ENCODE results near the gene HAPLN3. TPM values are rescaled to one million over a fixed set of nuclear protein-coding genes. Genes with fewer than 3 reads are reported as not detected.

HAPLN3 gene
- total RNA-seq, 6 experiments from 2014 or later, result 7.8 to 17.1 (median 16.5) TPM

DNA sequence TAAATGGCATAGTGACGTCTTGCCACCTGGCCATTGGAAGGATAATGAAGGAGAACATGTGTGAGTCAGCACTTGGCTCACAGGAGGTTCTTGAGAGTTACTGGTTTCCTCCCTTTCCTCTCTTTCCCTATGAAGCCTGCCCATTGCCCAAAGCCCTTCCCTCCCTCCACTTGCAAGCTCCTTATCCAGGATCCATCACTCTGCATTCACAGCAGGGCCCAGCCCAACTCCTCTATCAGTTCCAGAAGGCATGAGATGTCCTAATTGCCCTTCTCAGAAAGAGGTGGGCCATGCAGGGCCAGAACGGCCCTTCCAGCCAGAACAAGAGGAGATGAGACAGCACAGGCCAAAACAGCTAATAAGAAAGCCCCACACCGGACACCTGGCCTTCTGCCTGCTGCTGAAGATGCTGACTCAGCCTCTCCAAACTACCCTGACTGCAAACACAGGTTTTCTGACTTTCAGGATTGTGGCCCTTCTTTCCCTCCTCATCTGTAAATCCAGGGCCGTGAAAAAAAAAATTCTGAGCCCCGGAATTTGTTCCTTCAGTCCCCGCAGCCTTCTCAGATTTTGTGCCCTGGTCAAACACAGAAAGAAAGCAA is 29.7 kb downstream of the HAPLN3 start:
- no peak overlapping the region for H3K27ac Mint-ChIP-seq

DNA sequence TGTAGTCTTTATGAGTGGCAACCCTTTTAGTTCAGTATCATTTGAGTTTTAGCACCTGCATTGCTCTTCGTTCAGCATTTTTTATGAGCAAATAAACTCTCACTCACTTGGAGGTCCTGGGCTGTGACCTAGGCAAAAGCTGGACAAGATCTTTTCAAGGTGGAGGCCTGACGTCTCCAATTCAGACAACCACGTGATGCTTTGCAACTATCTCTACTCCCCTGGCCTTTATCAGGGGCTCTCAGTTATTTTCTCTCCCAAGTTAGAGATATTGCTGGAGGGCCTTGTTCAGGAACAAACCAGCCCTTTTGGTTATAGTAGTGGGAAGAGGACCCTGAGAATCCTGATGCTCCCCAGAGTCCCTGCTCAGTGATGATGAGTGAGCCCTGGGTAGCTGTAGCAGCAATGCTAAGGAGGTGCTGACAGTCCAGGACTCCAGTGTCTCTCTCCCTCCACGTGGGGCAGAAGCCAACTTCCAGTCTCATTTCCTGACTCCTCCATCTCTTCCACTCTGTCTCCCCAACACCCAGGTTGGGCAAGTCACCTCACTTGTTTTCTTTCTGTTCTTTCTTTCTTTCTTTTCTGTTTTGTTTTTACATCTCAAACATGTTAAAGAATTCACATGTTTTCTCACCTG is 30.4 kb downstream of the HAPLN3 start:
- Mint-ChIP-seq H3K36me3 (ENCODE audit: low read depth) (no peaks in the 10 kb centered on the region), H3K4me1 (ENCODE audit: low read depth) (no peaks in the 10 kb centered on the region), H3K27me3 (ENCODE audit: insufficient read depth) (peaks cover 62% of the 10 kb centered on the region), H3K9me3 (no peaks in the 10 kb centered on the region; the same call in 1 of the 2 replicates), H3K27ac (no peak overlapping the region), H3K4me3 (no peak overlapping the region)
- DNase-seq, result no peak
- TF ChIP-seq, protein P1, sequence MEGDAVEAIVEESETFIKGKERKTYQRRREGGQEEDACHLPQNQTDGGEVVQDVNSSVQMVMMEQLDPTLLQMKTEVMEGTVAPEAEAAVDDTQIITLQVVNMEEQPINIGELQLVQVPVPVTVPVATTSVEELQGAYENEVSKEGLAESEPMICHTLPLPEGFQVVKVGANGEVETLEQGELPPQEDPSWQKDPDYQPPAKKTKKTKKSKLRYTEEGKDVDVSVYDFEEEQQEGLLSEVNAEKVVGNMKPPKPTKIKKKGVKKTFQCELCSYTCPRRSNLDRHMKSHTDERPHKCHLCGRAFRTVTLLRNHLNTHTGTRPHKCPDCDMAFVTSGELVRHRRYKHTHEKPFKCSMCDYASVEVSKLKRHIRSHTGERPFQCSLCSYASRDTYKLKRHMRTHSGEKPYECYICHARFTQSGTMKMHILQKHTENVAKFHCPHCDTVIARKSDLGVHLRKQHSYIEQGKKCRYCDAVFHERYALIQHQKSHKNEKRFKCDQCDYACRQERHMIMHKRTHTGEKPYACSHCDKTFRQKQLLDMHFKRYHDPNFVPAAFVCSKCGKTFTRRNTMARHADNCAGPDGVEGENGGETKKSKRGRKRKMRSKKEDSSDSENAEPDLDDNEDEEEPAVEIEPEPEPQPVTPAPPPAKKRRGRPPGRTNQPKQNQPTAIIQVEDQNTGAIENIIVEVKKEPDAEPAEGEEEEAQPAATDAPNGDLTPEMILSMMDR (IDR thresholded peaks at IDR 0.05), result no peak

More for the DNA sequence above, 29.7 kb downstream of the HAPLN3 start:
- no peak for DNase-seq
- TF ChIP-seq, protein P1 (IDR thresholded peaks at IDR 0.05), result no peak
- H3K27me3 Mint-ChIP-seq (ENCODE audit: insufficient read depth), result peaks cover 67% of the 10 kb centered on the region
- H3K9me3 Mint-ChIP-seq, result no peaks in the 10 kb centered on the region; the same call in 1 of the 2 replicates
- no peaks in the 10 kb centered on the region for H3K4me1 Mint-ChIP-seq (ENCODE audit: low read depth)
- no peak overlapping the region for H3K4me3 Mint-ChIP-seq
- no peaks in the 10 kb centered on the region for H3K36me3 Mint-ChIP-seq (ENCODE audit: low read depth)

DNA sequence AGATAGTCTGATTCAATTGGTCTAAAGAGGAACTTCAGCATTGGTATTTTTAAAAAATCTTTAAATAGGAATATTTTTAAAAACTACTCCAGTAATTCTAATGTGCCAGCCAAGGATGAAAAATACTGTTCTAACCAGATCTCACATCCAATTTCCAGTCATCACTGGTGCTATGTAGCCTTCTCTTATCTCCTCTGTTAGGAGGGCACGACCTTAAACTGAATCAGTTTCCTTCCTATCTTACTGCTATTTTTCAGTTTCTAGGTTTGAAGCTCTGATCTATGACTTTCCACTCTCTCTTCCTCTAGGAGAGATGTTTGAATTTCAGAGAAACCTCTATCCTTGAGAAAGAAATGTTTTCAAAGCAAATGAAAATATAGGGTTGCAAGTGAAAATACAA is 31.9 kb downstream of the HAPLN3 start:
- Mint-ChIP-seq H3K27me3 (ENCODE audit: insufficient read depth) (peaks cover 58% of the 10 kb centered on the region), H3K4me3 (no peak overlapping the region), H3K36me3 (ENCODE audit: low read depth) (no peaks in the 10 kb centered on the region), H3K27ac (no peak overlapping the region), H3K4me1 (ENCODE audit: low read depth) (no peaks in the 10 kb centered on the region), H3K9me3 (no peaks in the 10 kb centered on the region)
- no peak for DNase-seq
- TF ChIP-seq, protein P1 (IDR thresholded peaks at IDR 0.05), result no peak

DNA sequence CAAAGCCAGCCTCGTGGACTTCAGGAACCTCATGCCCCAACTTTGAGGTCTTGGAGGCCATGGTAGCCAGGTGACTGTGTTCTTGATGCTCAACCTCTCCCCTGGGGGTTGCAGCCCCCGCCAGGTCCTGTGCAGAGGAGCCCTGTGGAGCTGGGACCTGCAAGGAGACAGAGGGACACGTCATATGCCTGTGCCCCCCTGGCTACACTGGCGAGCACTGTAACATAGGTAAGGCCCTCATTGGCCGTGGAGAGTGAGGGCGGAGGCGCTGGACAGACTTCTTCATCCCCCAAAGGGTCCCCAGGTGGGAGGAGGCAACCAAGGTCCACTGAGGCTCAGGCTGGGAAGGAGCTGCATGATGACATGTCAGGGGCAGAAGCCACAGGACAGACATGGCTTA is 35.1 kb downstream of the HAPLN3 start:
- no peaks in the 10 kb centered on the region for H3K4me1 Mint-ChIP-seq (ENCODE audit: low read depth)
- no peak overlapping the region for H3K4me3 Mint-ChIP-seq
- H3K27ac Mint-ChIP-seq, result no peak overlapping the region
- H3K9me3 Mint-ChIP-seq, result peaks cover 4% of the 10 kb centered on the region; the same call in 1 of the 2 replicates
- H3K27me3 Mint-ChIP-seq (ENCODE audit: insufficient read depth), result peaks cover 44% of the 10 kb centered on the region
- TF ChIP-seq, protein P1 (IDR thresholded peaks at IDR 0.05), result no peak
- H3K36me3 Mint-ChIP-seq (ENCODE audit: low read depth), result no peaks in the 10 kb centered on the region
- DNase-seq, result no peak

DNA sequence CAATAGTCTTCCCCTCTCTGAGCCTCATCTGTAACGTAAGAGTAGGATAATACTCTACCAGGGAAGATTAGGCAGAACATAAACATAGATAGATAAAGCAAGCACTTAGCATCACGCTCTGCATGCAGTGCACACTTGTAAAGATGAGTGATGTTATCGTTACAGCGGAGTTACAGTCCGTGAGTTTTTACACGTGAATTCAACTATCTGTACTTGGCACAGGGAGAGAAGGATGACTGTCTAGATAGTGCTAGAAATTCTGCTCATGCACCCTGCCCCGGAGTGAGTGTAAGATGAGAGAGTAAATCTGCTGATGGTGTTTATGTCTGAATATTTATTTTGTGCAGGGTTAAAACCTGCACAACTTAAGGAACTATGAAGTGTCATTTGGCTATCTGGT is 35.8 kb downstream of the HAPLN3 start:
- Mint-ChIP-seq H3K4me1 (ENCODE audit: low read depth) (no peaks in the 10 kb centered on the region), H3K9me3 (peaks cover 10% of the 10 kb centered on the region), H3K27ac (no peak overlapping the region), H3K27me3 (ENCODE audit: insufficient read depth) (peaks cover 47% of the 10 kb centered on the region), H3K36me3 (ENCODE audit: low read depth) (no peaks in the 10 kb centered on the region), H3K4me3 (no peak overlapping the region)
- DNase-seq, result no peak
- TF ChIP-seq, protein P1 (IDR thresholded peaks at IDR 0.05), result no peak

All from HFFc6 (cell line).